GM03348 (cell line): ENCODE data around the gene GPRIN1.

ENCODE experiments used
- DNase-seq: peaks from one replicate; pipeline ENCODE4 v3.0.0; 2012; ENCODE audit warnings: low spot score

The GPRIN1 gene

DNA sequence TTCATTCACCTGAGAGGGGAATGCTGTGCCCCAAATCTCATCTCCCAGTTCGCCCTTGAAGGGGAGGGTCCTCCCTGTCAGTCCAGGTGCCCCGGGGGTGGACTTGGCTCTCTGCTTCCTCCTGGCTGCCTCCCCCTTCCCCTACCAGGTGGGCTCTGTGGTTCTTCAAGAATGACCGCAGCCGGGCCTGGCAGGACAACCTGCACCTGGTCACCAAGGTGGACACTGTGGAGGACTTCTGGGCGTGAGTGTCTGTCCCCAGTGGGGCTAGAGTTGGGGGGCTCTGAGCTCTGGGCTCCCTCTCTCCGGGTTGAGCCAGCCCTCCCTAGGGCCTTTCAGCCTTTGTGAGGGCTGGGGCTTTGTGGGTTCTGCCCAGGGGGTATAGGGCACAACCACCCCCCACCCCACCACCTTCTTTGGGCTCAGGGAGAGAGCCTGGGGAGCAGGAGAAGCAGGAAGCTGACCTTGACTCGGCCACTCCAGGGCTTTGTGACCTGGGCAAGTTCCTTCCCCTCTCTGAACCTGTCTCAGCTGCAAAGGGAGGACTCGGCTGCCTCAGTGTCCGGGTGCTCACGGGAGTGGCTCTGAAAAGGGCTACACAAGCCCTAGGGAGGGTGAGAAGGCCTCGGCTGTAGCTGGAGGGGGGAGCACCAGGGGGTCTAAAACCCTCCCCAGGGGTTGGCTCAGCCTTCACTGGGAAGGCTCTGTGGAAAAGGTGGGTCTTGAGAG, 33.7 kb upstream of the GPRIN1 start:
- DNase-seq, result no peak

DNA sequence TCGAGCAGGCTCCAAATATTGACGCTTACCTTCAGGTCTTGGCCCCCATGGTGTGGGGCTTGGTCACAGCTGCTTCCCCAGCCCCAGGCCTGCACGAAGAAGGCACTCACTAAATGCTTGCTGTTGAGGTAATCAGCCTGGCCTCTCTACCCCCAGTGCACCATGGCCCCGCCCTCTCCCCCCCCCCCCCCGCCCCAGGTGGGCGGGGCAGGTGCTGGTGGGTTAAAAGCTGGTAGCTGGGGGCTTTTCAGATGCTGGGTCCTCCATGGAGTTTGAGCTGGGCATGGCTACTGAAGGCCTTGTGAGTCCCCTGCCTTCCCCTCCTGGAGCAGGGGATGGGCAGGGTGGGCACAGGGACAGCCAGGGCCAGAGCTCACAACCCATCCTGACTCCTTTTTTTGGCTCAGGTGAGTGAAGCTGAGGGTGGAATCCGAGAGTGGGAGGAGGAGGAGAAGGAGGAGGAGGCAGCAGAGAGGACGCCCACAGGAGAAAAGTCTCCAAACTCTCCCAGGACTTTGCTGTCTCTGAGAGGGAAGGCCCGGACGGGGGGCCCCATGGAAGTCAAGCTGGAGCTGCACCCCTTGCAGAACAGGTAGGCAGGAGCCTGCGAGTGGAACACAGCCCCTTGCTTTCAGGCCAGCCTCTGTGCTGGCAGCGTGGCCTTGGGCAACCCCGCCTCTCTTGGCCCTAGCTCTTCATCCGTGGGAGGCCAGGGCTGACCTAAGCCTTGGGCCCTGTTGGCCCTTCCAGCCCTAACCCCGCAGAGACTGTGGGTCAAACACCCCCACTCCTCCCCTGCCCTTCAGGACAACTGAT, 32.9 kb upstream of the GPRIN1 start:
- no peak for DNase-seq

DNA sequence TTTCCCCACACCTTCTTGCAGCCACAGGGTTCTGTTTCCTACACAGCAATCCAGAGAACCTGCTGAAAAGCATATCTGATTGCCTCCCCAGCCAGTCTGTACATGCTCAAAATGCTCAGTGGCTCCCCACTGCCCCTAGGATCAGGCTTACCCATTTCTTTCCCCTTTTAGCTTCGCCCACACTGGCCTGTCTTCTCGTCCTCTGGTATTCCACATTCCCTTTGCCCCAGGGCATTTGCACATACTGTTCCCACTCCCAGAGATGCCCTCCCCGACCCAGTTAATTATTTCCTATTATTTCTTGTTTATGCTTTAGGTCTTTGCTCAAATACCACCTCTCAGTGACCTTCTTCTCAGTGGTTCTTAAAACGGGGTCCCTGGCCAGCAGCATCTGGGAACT, 30.7 kb upstream of the GPRIN1 start:
- no peak for DNase-seq

DNA sequence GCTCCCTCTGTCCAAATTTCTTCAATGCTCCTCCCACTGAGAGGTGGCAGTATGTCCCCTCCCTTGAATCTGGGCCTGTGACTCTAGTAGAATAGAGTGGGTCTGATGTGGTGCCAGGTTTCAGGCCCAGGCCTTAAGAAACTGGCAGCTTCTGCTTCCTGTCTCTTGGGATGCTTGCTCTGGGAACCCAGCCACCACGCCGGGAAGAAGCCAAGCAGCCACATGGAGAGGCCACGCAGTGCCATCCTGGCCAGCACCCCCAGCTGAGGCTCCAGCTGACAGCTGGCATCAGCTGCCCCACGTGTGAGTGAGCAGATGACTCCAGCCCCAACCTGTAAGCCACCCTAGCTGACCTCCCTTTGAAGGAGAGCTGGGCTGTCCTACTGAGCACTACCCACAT, 30.0 kb upstream of the GPRIN1 start:
- peak; percentile 59 for DNase-seq

DNA sequence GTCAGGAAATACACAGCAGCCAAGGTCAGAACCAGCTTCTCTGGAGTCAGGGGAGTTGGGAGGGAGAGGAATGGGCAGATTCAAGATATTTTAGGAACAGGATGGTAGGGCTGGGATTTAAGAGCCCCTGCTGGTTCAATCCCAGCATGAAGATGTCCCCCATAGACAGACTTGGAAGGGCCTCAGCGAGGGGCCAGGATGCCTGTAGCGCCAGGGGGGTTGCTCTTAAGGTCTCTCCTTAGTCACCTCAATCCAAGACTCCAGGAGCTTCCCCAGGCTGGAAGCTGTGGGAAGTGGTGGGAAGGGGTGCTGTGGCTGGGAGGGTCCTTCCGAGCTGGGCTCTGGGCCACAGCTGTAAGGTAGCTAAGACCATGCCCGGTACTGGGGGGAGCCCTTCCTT, 29.3 kb upstream of the GPRIN1 start:
- DNase-seq, result no peak

DNA sequence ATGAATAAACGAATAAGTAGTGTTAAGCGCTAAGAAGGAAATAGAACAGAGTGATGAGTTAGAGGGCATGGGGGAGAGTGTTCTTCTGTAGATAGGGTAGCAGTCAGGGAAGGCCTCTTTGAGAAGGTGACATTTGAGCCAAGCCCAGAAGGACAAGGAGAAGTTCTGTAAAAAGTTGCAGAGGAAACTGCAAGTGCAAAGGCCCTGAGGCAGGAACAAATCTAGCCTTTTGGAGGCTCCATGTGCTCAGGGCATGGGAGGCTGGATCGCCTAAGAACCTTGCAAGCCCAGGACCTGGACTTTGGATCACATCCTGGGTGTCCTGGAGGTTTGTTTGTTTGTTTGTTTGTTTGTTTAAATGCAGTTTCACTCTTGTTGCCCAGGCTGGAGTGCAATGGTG, 28.5 kb upstream of the GPRIN1 start:
- no peak for DNase-seq

DNA sequence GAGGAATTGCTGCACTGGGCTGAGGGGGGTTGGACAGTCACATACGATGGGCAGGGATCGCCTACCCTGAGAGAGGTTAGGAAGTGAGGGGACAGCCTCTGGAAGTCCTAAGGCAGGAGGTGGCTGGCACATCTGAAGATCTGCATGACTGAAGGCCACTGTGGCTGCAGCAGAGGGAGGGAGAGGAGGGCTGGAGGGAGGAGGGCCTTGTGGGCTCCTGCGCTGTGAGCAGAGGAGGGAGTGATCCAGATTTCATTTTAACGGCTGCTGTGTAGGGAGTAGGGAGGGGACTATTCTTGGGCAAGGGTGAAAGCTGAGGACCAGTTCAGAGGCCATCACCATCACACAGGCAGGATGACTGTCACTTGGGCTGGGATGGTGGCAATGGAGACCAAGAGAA, 27.6 kb upstream of the GPRIN1 start:
- DNase-seq, result no peak

DNA sequence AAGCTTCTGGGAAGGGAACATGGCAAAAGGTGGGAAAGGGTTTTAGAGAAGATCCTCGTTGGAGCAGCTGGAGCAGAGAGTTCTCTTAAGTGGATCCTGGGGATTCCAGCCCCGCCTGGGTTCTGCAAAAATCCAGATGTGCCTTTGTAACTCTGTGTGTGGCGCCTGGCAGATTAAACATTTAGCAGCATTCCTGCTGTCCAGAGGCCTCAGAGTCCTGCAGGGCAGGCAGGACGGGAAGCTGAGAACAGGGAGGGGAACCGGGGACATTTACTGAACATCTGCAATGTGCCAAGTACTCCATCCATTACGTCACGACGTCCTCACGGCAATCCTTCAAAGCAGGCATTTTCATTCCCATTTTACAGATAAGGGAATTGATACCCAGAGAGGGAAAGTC, 26.5 kb upstream of the GPRIN1 start:
- no peak for DNase-seq

DNA sequence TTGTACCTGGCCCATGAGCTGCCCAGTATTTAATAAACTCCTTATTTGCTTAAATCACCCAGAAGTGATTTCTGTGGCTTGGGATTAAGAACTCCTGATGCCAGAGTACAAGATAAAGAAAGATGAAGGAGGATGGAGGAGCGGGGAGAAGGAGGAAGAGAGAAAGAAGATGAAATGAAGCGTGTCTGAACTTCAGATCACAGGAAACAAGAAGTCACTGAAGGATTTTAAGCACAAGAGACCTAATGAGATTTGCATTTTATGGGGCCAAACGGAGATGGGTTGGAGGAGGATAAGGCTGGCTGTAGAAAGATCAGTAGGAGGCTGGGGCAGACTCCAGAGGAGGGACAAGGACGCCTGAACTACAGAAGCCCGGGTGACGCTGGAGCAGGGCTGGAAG, 23.6 kb upstream of the GPRIN1 start:
- no peak for DNase-seq

DNA sequence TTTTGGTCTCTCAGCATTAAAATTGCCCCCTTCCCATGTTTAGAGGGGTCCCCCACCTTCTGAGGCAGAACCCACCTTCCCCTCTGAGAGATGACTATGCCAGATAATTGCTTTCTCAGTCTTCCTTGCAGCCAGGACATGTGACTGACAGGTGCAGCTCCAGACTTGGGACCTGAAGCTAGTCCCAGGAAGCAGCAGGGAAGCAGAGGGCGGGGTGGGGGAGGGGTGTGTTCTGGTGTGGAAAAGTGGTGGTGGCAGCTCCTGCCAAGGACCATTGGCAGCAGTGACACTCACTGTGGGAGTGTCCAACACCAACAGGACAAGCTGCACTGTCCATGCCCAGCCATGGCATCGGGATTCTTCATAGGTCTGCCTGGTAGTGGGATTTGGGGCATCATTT, 22.8 kb upstream of the GPRIN1 start:
- DNase-seq, result no peak

DNA sequence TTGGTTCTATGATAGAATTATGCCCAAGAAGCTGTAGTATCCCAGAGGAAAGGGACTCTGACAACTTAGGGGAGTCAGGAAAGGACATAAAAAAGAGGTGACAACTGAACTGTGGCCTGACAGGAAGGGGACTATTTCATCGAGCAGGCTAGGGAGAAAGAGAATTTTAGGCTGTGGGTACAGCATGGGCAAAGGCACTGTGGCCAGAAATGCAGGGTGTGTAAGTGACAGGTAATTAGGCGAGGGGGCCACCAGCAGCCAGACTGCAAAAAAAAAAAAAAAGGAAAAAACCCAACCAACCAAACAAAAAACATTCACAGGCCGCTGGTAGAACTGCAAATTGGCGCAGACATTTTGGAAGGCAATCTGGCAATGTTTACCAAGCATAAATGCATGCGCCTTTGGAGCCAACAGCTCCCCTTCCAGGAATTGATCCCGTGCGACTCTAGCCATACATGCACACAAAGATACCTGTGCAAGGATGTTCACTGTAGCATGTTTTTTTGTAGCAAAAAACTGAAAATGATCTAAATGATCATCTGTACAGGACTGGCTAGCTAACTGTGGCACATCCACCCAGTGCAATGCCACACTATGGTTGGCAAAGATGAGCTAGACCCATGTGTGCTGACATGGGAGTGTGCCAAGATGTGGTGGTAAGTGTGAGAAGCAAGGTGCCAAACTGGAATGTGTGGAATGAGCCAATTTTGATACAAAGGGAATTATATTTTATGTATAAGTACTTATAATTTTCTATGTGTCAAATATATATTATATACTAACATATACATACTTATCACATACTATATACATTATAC, 21.6 kb upstream of the GPRIN1 start:
- no peak for DNase-seq

DNA sequence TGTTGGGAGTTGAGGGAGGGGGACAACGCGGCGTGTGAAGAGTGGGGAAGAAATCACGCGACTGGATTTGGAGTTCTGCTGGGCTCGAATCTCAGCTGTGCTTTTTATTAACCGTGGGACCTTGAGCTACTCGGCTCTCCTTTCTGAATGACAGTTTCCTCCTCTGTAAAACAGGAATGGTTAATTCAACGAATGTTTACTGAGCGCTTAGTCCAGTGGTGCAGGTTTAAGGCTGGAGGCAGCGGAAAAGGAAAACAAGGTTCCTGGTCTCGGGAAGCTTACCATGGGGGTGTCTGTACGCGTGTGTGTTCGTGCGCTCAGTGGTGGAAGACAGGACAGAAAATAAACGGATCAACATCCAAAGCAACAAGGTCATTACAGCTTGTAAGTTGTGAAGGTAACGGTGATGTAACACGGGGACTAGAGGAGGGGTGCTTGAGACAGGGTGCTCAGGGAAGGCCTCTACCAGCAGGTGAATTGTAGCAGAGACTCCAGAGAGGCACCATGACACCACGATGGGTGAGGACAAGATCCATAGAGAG, 20.8 kb upstream of the GPRIN1 start:
- no peak for DNase-seq

DNA sequence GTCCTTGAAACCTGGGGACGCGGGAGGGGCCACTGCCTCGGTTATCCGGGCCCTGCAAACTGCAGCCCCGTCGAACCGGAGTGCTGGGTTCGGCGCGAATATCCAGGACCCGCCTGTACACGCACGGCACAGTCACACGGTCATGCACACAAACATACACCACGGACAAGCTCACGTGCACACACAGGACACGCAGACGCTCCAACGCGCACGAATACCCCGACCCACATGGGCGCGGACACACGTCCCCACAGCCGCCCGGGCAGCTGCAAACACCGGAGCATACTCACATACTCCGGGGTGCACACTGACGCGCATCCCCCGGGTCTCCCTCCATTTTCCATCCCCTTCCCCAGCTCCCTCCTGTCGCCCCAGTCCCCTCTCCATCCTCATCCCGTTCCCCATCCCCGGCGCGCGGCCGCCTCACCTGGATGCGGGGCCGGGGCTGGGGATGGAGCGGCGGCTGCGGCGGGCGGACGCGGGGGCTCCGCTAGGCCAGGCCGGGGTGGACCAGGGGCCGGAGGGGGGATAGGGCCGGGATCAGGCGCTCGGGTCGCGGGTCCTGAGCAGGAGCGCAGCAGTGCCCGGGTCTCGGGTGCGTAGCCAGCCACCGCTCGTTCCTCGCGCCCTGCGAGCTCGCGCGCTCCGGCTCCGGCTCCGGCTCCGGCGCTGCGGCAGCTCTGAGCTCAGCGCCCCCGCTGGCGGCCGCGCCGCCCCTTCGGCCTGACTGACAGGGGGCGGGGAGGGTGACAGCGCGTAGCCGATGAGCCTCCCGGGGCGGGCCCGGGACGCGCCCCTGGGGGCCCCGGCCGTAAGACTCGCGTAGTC, 20.1 kb upstream of the GPRIN1 start, which contains the start of the genes EIF4E1B and SNCB:
Gene EIF4E1B (plus strand): TSS at position 823 of the 828 bp plus-strand sequence. CDS start 12,113 bp downstream, outside the sequence.
Gene SNCB (minus strand): TSS at position 682 of the 828 bp plus-strand sequence. CDS start 880 bp downstream, outside the sequence.
- DNase-seq, result peak; percentile 77

DNA sequence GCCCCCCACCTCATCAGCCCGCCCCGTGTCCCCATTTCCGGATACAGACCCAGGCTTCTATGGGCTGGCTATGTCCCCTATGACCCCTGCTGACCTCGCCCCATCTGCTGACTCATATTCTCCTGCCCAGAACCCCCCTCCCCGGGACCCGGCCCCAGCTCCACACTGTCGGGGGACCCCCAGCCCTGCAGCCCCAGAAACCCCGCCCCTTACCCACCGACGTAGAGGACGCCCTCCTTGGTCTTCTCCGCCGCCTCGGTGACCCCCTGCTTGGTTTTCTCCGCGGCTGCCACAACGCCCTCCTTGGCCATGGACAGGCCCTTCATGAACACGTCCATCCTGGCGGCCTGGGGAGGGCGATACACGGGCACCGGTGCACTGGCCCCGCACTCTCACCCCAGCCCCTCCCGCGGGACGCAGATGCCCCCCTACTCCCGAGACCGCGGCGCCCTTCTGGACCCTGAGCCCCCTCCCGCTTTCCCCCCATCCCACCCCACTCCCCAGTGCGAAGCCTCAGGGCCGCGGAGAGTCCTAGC, 19.4 kb upstream of the GPRIN1 start:
- DNase-seq, result no peak

DNA sequence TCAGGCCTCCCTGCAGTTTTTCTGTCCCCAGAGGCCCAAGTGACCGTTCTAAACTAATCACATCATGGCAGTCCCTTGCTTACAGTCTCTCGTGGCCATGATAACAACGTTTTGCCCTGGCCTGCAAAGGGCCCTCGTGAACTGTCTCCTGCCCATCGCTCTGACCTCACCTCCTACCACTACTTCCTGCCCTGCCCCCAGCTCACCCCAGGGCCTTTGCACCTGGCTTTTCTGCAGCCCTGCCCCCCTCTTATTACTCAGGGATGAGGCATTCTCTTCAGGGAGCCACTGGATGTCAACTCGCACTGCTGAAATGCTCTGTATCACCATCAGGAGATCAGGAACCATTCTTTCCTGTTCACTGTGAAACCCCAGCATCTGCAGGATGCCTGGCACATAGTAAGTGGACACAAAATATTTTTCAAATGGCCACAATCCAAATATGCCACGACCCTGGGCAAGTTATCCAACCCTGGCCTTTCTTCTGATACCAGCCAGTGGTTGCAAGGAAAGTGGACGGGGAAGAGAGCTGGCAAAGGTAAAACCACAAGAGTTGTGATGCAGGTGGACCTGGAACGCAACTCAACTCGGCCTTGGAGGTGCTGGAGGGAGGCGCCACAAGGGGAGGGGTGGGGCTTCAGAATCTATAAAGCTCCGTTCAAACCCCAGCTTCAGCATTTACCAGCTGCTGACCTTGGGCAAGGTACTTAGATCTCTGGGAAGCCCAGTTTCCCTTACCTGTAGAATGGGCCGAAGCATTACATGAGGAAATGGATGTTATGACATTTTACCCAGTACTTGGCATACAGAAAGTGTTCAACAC, 18.7 kb upstream of the GPRIN1 start:
- DNase-seq, result no peak

DNA sequence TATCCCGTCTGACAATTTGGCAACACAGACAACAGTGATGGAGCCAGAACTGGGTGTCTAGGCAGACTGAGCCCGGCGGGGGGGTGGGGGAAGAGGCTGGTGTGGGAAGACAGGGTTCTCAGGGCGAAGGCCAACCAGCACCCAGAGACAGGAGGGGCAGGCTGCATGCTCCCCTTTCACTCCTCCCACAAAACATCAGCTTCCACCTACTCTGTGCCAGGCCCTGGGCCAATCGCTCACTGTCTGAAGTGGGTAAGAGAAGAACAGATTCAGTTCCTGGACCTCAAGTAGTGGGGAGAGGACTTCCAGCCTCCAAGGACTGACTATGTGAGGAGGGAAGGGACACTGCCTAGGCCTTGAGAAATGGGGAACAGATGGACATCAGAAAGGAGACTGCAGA, 17.6 kb upstream of the GPRIN1 start:
- no peak for DNase-seq

DNA sequence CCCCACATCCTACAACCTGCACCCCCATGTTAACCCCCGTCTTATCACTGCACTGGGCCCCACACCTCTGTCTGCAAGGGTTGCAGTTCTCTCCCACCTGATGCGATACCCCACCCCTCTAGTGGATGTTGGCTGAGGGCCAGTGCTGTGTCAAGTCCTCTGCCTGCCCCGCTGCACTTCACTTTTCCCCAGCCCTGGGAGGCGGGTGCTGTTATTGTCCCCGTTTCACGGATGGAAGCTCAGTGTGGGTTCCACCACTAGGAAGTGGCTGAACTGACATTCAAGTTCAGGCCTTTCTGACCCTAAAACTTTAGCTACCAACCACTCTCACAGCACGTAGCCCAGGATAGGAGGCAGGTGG, 16.9 kb upstream of the GPRIN1 start:
- DNase-seq, result no peak

DNA sequence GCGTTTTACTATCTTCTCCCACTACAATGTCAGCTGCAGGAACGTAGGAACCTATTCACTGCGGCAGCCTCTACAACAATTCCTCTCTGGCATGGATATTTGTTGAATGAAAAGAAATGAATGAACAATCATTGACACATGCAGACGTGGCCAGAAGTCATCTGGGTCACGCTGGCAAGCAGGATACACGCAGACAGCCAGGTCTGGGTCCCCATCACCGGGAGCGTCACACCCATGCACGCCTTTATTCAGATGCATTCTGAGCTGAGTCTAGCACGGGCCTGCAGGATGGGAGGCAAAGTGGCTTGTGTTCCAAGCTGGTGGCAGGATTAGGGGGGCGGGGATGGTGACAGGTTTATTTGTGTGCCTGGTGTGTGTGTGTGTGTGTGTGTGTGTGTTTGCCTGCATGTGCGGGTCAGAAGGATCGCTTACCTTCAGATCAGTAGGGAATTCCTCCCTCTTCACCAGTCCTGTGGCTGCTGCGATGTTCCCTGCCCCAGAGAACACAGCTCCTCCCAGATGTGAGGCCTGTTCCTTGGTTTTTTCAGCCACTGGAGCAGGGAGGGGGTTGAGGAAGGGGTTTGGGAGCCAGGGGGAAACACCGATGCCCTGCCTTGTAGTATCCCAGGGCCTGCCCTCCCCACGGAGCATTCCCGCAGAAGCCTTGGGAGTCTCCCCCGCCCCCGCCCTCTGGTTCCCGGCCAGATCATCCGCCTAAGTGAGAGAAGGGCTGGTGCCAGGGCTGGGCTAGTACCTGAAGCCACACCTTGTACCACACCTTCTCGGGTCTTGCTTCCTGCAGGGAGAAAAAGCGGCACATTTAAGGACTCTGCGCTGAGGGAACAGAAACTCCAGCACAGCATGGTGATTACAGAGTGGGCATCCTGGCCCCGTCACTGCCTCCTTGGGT, 16.3 kb upstream of the GPRIN1 start:
- no peak for DNase-seq

DNA sequence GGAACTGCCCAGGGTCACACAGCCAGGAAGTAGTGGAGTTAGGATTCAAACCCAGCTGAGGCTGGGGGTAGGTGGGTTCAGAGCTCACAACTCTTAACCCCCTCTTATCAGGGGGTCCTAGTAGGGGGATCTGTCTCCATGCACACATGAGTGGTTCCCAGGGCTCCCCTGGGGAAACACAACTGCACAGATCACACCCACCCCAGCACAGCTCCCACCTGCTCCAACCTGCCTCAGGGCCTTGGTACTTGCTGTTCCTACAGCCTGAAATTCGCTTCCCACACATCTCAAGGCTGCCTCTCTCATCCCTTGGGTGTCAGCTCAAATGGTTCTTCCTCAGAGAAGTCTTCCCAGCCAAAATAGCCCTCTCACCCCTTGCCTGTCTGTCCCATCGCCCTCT, 15.6 kb upstream of the GPRIN1 start:
- DNase-seq, result no peak
